H9 (cell line): Measurements from ENCODE around the gene ARL5A. TPM values are rescaled to one million over a fixed set of nuclear protein-coding genes. Genes with fewer than 3 reads are reported as not detected.

Experiments used
- DNase-seq: peaks from one replicate; pipeline ENCODE4 v3.0.0-alpha.2; 2017
- H2AFZ ChIP-seq: one replicate; pipeline ENCODE4 v1.6.1; 2013; ENCODE audit warnings: mild to moderate bottlenecking, low read length, control low read depth, moderate library complexity
- H2AK5ac ChIP-seq: 2 replicates; pipeline ENCODE4 v1.6.1; 2013; ENCODE audit warnings: low read length, control low read depth, mixed read lengths; ENCODE audit not compliant: insufficient read length
- H2BK120ac ChIP-seq: one replicate; pipeline ENCODE4 v1.6.1; 2013; ENCODE audit warnings: low read depth, mild to moderate bottlenecking, low read length, control low read depth, inconsistent platforms; ENCODE audit not compliant: poor library complexity, severe bottlenecking
- H2BK12ac ChIP-seq: 2 replicates; pipeline ENCODE4 v1.6.1; 2013; ENCODE audit warnings: low read length, control low read depth, mixed read lengths, low read depth; ENCODE audit not compliant: insufficient read length
- H2BK15ac ChIP-seq: 2 replicates; pipeline ENCODE4 v1.6.1; 2013; ENCODE audit warnings: low read depth, low read length, control low read depth
- H2BK20ac ChIP-seq: one replicate; pipeline ENCODE4 v1.6.1; 2013; ENCODE audit warnings: low read depth, mild to moderate bottlenecking, low read length, control low read depth, inconsistent platforms; ENCODE audit not compliant: poor library complexity, severe bottlenecking
- H2BK5ac ChIP-seq: 2 replicates; pipeline ENCODE4 v1.6.1; 2013; ENCODE audit warnings: low read length, control low read depth, mixed read lengths; ENCODE audit not compliant: insufficient read length
- H3K14ac ChIP-seq: 2 replicates; pipeline ENCODE4 v1.6.1; 2013; ENCODE audit warnings: low read length, control low read depth; ENCODE audit not compliant: insufficient read depth
- H3K18ac ChIP-seq: 2 replicates; pipeline ENCODE4 v1.6.1; 2013; ENCODE audit warnings: low read depth, mild to moderate bottlenecking, mixed read lengths, low read length, control low read depth; ENCODE audit not compliant: insufficient read length
- H3K23ac ChIP-seq: 2 replicates; pipeline ENCODE4 v1.6.1; 2013; ENCODE audit warnings: low read length, control low read depth, mixed read lengths, low read depth; ENCODE audit not compliant: insufficient read length
- H3K23me2 ChIP-seq: 2 replicates; pipeline ENCODE4 v1.6.1; 2013; ENCODE audit warnings: low read depth, mild to moderate bottlenecking, mixed read lengths, low read length, control low read depth; ENCODE audit not compliant: insufficient read length, poor library complexity, severe bottlenecking
- H3K27ac ChIP-seq: 2 replicates; pipeline ENCODE4 v1.5.1; 2013; ENCODE audit warnings: low read length, control low read depth, mixed read lengths, low read depth; ENCODE audit not compliant: insufficient read length
- H3K27me3 ChIP-seq: 2 replicates; pipeline ENCODE4 v1.6.1; 2013; ENCODE audit warnings: low read length, control low read depth, inconsistent platforms; ENCODE audit not compliant: insufficient read depth
- H3K4ac ChIP-seq: 2 replicates; pipeline ENCODE4 v1.6.1; 2013; ENCODE audit warnings: low read depth, mild to moderate bottlenecking, control low read depth, inconsistent platforms, low read length, moderate library complexity
- H3K4me1 ChIP-seq: 2 replicates; pipeline ENCODE4 v1.6.1; 2013; ENCODE audit warnings: low read length, control low read depth, inconsistent platforms; ENCODE audit not compliant: insufficient read depth
- H3K4me2 ChIP-seq: 2 replicates; pipeline ENCODE4 v1.6.1; 2013; ENCODE audit warnings: low read length, control low read depth, mixed read lengths; ENCODE audit not compliant: insufficient read length, insufficient read depth
- H3K56ac ChIP-seq: 2 replicates; pipeline ENCODE4 v1.6.1; 2013; ENCODE audit warnings: low read depth, mild to moderate bottlenecking, mixed read lengths, low read length, control low read depth; ENCODE audit not compliant: insufficient read length
- H3K79me1 ChIP-seq: 2 replicates; pipeline ENCODE4 v1.6.1; 2013; ENCODE audit warnings: low read depth, mild to moderate bottlenecking, moderate library complexity, low read length, control low read depth, inconsistent platforms; ENCODE audit not compliant: insufficient read depth, poor library complexity, severe bottlenecking
- H3K79me2 ChIP-seq: 2 replicates; pipeline ENCODE4 v1.6.1; 2013; ENCODE audit warnings: low read length, control low read depth, inconsistent platforms; ENCODE audit not compliant: insufficient read depth
- H3K9ac ChIP-seq: 2 replicates; pipeline ENCODE4 v1.6.1; 2013; ENCODE audit warnings: low read length, control low read depth, mixed read lengths; ENCODE audit not compliant: insufficient read length; ENCODE audit errors: extremely low read depth
- H3K9me3 ChIP-seq: one replicate; pipeline ENCODE4 v1.6.1; 2013; ENCODE audit warnings: low read depth, low read length, inconsistent platforms; ENCODE audit not compliant: control insufficient read depth
- H3T11ph ChIP-seq: one replicate; pipeline ENCODE4 v1.6.1; 2013; ENCODE audit warnings: mild to moderate bottlenecking, low read length, control low read depth, inconsistent platforms
- H4K20me1 ChIP-seq: one replicate; pipeline ENCODE4 v1.6.1; 2013; ENCODE audit not compliant: control insufficient read depth, insufficient read length, insufficient read depth
- H4K5ac ChIP-seq: 2 replicates; pipeline ENCODE4 v1.6.1; 2013; ENCODE audit warnings: low read depth, mild to moderate bottlenecking, mixed read lengths, low read length, control low read depth; ENCODE audit not compliant: insufficient read length
- H4K8ac ChIP-seq: replicated peaks from 2 replicates; pipeline ENCODE4 v1.6.1; 2013; ENCODE audit warnings: low read length, control low read depth, mixed read lengths, low read depth; ENCODE audit not compliant: insufficient read length
- H4K91ac ChIP-seq: 2 replicates; pipeline ENCODE4 v1.6.1; 2013; ENCODE audit warnings: low read depth, mild to moderate bottlenecking, moderate library complexity, mixed read lengths, low read length, control low read depth; ENCODE audit not compliant: insufficient read length
- H3K27ac Mint-ChIP-seq, 3 experiments: 2 replicates in 2 of 3; 3 replicates in 1 of 3; pipeline ENCODE4 v1.8.0; 2020 to 2021; ENCODE audit warnings: mixed read lengths in 3 of 3, mild to moderate bottlenecking in 1 of 3, moderate library complexity in 1 of 3
- H3K27me3 Mint-ChIP-seq: 2 replicates; pipeline ENCODE4 v1.8.0; 2021; ENCODE audit warnings: low read depth, mild to moderate bottlenecking, moderate library complexity, mixed read lengths
- H3K36me3 Mint-ChIP-seq, 3 experiments: 2 replicates in 2 of 3; 3 replicates in 1 of 3; pipeline ENCODE4 v1.8.0; 2020 to 2021; ENCODE audit warnings: low read depth in 3 of 3, mixed read lengths in 3 of 3; ENCODE audit not compliant: insufficient read depth in 1 of 3
- H3K4me1 Mint-ChIP-seq, 2 experiments: 2 replicates each; pipeline ENCODE4 v1.8.0; 2020; ENCODE audit warnings: mixed read lengths in 2 of 2
- H3K4me3 Mint-ChIP-seq, 2 experiments: 2 replicates in 1 of 2; 3 replicates in 1 of 2; pipeline ENCODE4 v1.8.0; 2020 to 2021; ENCODE audit warnings: mild to moderate bottlenecking in 2 of 2, mixed read lengths in 2 of 2, moderate library complexity in 1 of 2
- H3K9me3 Mint-ChIP-seq, 2 experiments: 2 replicates in 1 of 2; 3 replicates in 1 of 2; pipeline ENCODE4 v1.8.0; 2020; ENCODE audit warnings: mild to moderate bottlenecking in 2 of 2, mixed read lengths in 2 of 2, moderate library complexity in 1 of 2
- WGBS: extraction: QIAGEN DNeasy Blood & Tissue Kit; methylation state at CpG from one replicate; pipeline ENCODE4 v1.1.7; 2013; ENCODE audit warnings: missing lambda C conversion rate, low lambda C conversion rate, mixed read lengths; ENCODE audit not compliant: insufficient read length; ENCODE audit errors: extremely low coverage; 5-methylcytosine and 5-hydroxymethylcytosine counted together
- total RNA-seq: library from RNA; stranded (reverse); gene quantifications from 2 replicates; pipeline ENCODE4 v1.2.1, GENCODE V29; 2021
- TF ChIP-seq, protein P1 (sequence below): fragments of 200-600 bp; sonication (generic); conservative IDR thresholded peaks from 3 replicates; pipeline ENCODE4 v1.8.0; 2021; ENCODE audit warnings: antibody characterized with exemption, mild to moderate bottlenecking

Gene ARL5A
- total RNA-seq, 1 experiment from 2014 or later: 66.7 TPM

DNA sequence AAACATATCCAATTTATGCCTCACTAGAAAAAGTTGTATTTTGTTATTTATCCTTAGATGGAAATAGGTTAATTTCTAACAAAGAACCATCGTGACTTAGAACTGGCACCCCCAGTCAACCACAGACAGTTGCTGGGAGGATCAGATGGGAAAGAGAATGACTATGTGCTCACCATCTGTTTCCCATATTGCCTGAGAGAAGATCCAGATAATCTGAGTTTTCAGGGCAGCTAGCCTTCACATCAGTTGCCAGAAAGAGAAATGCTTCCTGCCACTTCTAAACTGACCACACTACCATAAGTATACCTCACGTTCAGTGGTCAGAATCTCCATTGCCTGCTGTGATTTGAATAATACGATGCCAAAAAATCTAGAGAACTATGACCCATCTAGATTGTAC, 65.5 kb downstream of the ARL5A start:
- H3K23ac ChIP-seq: no peak overlapping the region
- H2BK15ac ChIP-seq: no peak overlapping the region
- H3K18ac ChIP-seq: no peak overlapping the region
- Mint-ChIP-seq H3K4me1 (peaks cover 15 to 16% of the 10 kb centered on the region in 2 experiments), H3K36me3 (no peaks in the 10 kb centered on the region; a peak in 1 of 7 replicates), H3K4me3 (no peak overlapping the region), H3K9me3 (no peaks in the 10 kb centered on the region), H3K27me3 (no peaks in the 10 kb centered on the region), H3K27ac (no peak overlapping the region)
- H3K23me2 ChIP-seq: no peaks in the 10 kb centered on the region
- H2AK5ac ChIP-seq: no peak overlapping the region
- TF ChIP-seq, protein P1, sequence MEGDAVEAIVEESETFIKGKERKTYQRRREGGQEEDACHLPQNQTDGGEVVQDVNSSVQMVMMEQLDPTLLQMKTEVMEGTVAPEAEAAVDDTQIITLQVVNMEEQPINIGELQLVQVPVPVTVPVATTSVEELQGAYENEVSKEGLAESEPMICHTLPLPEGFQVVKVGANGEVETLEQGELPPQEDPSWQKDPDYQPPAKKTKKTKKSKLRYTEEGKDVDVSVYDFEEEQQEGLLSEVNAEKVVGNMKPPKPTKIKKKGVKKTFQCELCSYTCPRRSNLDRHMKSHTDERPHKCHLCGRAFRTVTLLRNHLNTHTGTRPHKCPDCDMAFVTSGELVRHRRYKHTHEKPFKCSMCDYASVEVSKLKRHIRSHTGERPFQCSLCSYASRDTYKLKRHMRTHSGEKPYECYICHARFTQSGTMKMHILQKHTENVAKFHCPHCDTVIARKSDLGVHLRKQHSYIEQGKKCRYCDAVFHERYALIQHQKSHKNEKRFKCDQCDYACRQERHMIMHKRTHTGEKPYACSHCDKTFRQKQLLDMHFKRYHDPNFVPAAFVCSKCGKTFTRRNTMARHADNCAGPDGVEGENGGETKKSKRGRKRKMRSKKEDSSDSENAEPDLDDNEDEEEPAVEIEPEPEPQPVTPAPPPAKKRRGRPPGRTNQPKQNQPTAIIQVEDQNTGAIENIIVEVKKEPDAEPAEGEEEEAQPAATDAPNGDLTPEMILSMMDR: no peak
- H3K9me3 ChIP-seq: no peaks in the 10 kb centered on the region
- H2BK12ac ChIP-seq: no peak overlapping the region
- no peak overlapping the region for H3K9ac ChIP-seq
- H4K8ac ChIP-seq: no peak overlapping the region
- H2BK20ac ChIP-seq: no peak overlapping the region
- no peak overlapping the region for H4K91ac ChIP-seq
- H4K5ac ChIP-seq: no peak overlapping the region
- no CpG with 5 or more reads among the region's 3 CpGs for WGBS
- H4K20me1 ChIP-seq: peaks cover 2% of the 10 kb centered on the region
- H3K4me1 ChIP-seq: no peaks in the 10 kb centered on the region
- H3K79me1 ChIP-seq: no peaks in the 10 kb centered on the region
- H2BK5ac ChIP-seq: no peak overlapping the region
- H3T11ph ChIP-seq: no peak overlapping the region
- no peak overlapping the region for H2AFZ ChIP-seq
- no peak for DNase-seq
- H3K27me3 ChIP-seq: no peaks in the 10 kb centered on the region
- H2BK120ac ChIP-seq: no peak overlapping the region
- H3K4me2 ChIP-seq: no peak overlapping the region
- H3K4ac ChIP-seq: no peak overlapping the region
- no peak overlapping the region for H3K14ac ChIP-seq
- no peak overlapping the region for H3K27ac ChIP-seq
- no peak overlapping the region for H3K56ac ChIP-seq
- H3K79me2 ChIP-seq: no peaks in the 10 kb centered on the region
